Measurements from ENCODE around the gene USP47. TPM values are rescaled to one million over a fixed set of nuclear protein-coding genes. Genes with fewer than 3 reads are reported as not detected.

USP47 gene
- total and polyA plus RNA-seq, 9 of the 15 experiments (the other 6 are each of a cell fraction or from before 2014, with no cell fraction given), result 13.1 to 63.6 (median 34.7) TPM

DNA sequence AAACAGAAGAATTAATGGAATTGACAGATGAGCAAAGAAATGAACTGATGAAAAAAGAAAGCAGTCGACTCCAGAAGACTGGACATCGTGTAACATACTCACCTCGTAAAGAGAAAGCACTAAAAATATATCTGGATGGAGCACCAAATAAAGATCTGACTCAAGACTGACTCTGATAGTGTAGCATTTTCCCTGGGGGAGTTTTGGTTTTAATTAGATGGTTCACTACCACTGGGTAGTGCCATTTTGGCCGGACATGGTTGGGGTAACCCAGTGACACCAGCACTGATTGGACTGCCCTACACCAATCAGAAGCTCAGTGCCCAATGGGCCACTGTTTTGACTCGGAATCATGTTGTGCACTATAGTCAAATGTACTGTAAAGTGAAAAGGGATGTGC is 114.2 kb downstream of the USP47 start:
- H3K36me3 ChIP-seq (ENCODE audit: control insufficient read depth, insufficient read depth, low read length), result peaks cover 57% of the 10 kb centered on the region
- no peaks in the 10 kb centered on the region for H3K9me1 ChIP-seq (ENCODE audit: control insufficient read depth, insufficient read depth, low read length)
- ATAC-seq (no peak), DNase-seq (ENCODE audit: extremely low read depth in 1 of 4, low spot score in 3 of 4) (no peak), FAIRE-seq (no peak)
- H3K4me3 ChIP-seq, result no peak overlapping the region
- H4K20me1 ChIP-seq (replicated peaks; ENCODE audit: control insufficient read depth, insufficient read depth, low read length), result no peaks in the 10 kb centered on the region
- ChIA-PET CTCF (ENCODE audit: low intra/inter-chr PET ratio) (no interaction called here), POLR2A (interaction anchor here (0.6 to 1.6 kb wide), 5 partner anchors 8 to 88 kb away, joined by 3 to 4 read pairs (median 3); no protein-coding TSS in a partner anchor)
- no peaks in the 10 kb centered on the region for H3K27me3 ChIP-seq (ENCODE audit: control insufficient read depth in 2 of 2, insufficient read depth in 2 of 2, low read length in 2 of 2)
- in situ Hi-C loops (cut with MboI) (no loop called here), intact Hi-C loops (cut with micrococcal nuclease) (no loop called here)
- H3K4me1 ChIP-seq (replicated peaks in 1 of 2; ENCODE audit: control insufficient read depth in 2 of 2, insufficient read depth in 2 of 2, low read length in 2 of 2), result peaks cover 0 to 6% of the 10 kb centered on the region in 2 experiments; a peak in 2 of 5 replicates
- H3K4me2 ChIP-seq (ENCODE audit: insufficient read depth, low read length), result no peak overlapping the region
- no peak overlapping the region for H2AFZ ChIP-seq (ENCODE audit: low read depth, low read length)
- no peaks in the 10 kb centered on the region for H3K79me2 ChIP-seq (ENCODE audit: control insufficient read depth, insufficient read depth, low read length)
- no peak overlapping the region for H3K9ac ChIP-seq (ENCODE audit: insufficient read depth in 1 of 2, low read depth in 2 of 2, low read length in 2 of 2)
- WGBS (ENCODE audit: insufficient coverage, low coverage, missing lambda C conversion rate), result 86% methylated on average over 5 of the region's 5 CpGs
- H3K27ac ChIP-seq (ENCODE audit: extremely low read depth, low read depth, low read length), result no peak overlapping the region
- H3K9me3 ChIP-seq (replicated peaks; ENCODE audit: control insufficient read depth, insufficient read depth, low read depth, low read length), result no peaks in the 10 kb centered on the region
- BruUV-seq (replicated peaks), result no TSS peak
- no peak for TF ChIP-seq KAT8 (IDR thresholded peaks at IDR 0.05; ENCODE audit: low read depth)
- no peak for TF ChIP-seq ZNF134 (CRISPR knock-in tag; conservative IDR thresholded peaks at IDR 0.05)
- no peak for TF ChIP-seq COPS2 (conservative IDR thresholded peaks at IDR 0.05)
- TF ChIP-seq MCM5 (IDR thresholded peaks at IDR 0.05; ENCODE audit: low read depth), result no peak
- no peak for TF ChIP-seq U2AF1 (optimal IDR thresholded peaks at IDR 0.05; ENCODE audit: low read depth, low read length)
- no peak for TF ChIP-seq TEAD1 (CRISPR knock-in tag; IDR thresholded peaks at IDR 0.05)
- no peak for TF ChIP-seq PURB (CRISPR knock-in tag; IDR thresholded peaks at IDR 0.05; ENCODE audit: low read depth)
- TF ChIP-seq ZNF77 (CRISPR knock-in tag; IDR thresholded peaks at IDR 0.05), result no peak
- TF ChIP-seq ZNF561 (CRISPR knock-in tag; conservative IDR thresholded peaks at IDR 0.05), result no peak
- no peak for TF ChIP-seq NFE2 (IDR thresholded peaks at IDR 0.05; ENCODE audit: low read depth)
- TF ChIP-seq KHSRP (IDR thresholded peaks at IDR 0.05), result no peak
- TF ChIP-seq KDM2B (CRISPR knock-in tag; IDR thresholded peaks at IDR 0.05), result no peak
- TF ChIP-seq FOXK2 (conservative IDR thresholded peaks at IDR 0.05 in 1 of 2, IDR thresholded peaks at IDR 0.05 in 1 of 2; ENCODE audit: low read depth in 2 of 2), result no peak
- no peak for TF ChIP-seq SMAD3 (CRISPR knock-in tag; conservative IDR thresholded peaks at IDR 0.05)
- no peak for TF ChIP-seq SREBF1 (IDR thresholded peaks at IDR 0.05; ENCODE audit: borderline replicate concordance, low read depth, low read length)
- TF ChIP-seq, protein P1, sequence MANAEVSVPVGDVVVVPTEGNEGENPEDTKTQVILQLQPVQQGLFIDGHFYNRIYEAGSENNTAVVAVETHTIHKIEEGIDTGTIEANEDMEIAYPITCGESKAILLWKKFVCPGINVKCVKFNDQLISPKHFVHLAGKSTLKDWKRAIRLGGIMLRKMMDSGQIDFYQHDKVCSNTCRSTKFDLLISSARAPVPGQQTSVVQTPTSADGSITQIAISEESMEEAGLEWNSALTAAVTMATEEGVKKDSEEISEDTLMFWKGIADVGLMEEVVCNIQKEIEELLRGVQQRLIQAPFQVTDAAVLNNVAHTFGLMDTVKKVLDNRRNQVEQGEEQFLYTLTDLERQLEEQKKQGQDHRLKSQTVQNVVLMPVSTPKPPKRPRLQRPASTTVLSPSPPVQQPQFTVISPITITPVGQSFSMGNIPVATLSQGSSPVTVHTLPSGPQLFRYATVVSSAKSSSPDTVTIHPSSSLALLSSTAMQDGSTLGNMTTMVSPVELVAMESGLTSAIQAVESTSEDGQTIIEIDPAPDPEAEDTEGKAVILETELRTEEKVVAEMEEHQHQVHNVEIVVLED (CRISPR knock-in tag; IDR thresholded peaks at IDR 0.05), result no peak
- TF ChIP-seq, protein P2, sequence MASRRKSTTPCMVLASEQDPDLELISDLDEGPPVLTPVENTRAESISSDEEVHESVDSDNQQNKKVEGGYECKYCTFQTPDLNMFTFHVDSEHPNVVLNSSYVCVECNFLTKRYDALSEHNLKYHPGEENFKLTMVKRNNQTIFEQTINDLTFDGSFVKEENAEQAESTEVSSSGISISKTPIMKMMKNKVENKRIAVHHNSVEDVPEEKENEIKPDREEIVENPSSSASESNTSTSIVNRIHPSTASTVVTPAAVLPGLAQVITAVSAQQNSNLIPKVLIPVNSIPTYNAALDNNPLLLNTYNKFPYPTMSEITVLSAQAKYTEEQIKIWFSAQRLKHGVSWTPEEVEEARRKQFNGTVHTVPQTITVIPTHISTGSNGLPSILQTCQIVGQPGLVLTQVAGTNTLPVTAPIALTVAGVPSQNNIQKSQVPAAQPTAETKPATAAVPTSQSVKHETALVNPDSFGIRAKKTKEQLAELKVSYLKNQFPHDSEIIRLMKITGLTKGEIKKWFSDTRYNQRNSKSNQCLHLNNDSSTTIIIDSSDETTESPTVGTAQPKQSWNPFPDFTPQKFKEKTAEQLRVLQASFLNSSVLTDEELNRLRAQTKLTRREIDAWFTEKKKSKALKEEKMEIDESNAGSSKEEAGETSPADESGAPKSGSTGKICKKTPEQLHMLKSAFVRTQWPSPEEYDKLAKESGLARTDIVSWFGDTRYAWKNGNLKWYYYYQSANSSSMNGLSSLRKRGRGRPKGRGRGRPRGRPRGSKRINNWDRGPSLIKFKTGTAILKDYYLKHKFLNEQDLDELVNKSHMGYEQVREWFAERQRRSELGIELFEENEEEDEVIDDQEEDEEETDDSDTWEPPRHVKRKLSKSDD (conservative IDR thresholded peaks at IDR 0.05; ENCODE audit: low read length), result no peak
